IMR-90 (cell line): Measurements from ENCODE around the gene HOXD8. TPM values are rescaled to one million over a fixed set of nuclear protein-coding genes. Genes with fewer than 3 reads are reported as not detected.

Experiments
- ATAC-seq: fragments of 200-7000 bp; cut with Tn5 transposase; 2 replicates; pipeline ENCODE4 v1.9.1; 2020; ENCODE audit warnings: low read depth, mild to moderate bottlenecking, moderate library complexity
- BruUV-seq: library from RNA; stranded (reverse); fragments of 400-500 nt; replicated peaks from 2 replicates; lab custom pipeline; 2021; lab: Mats Ljungman, UMichigan
- CTCF ChIA-PET: fragments of 300-600 bp; formaldehyde crosslinking; extraction: SDS; loops from one replicate; lab custom pipeline; 2021; ENCODE audit warnings: antibody characterized with exemption; lab: Yijun Ruan, JAX
- POLR2A ChIA-PET: fragments of 300-600 bp; sonication (Branson Sonifier 250); formaldehyde crosslinking; loops from one replicate; lab custom pipeline; 2022; ENCODE audit warnings: antibody characterized with exemption; ENCODE audit not compliant: unreplicated experiment; lab: Charles Lee
- DNase-seq: peaks from one replicate; pipeline ENCODE4 v3.0.0; 2013
- H2AFZ ChIP-seq: replicated peaks from 2 replicates; pipeline ENCODE3; 2013; ENCODE audit warnings: low read length, mild to moderate bottlenecking; ENCODE audit not compliant: poor library complexity
- H2AK5ac ChIP-seq: 2 replicates; pipeline ENCODE4 v1.6.1; 2013; ENCODE audit warnings: low read depth, low read length, inconsistent platforms
- H2AK9ac ChIP-seq: replicated peaks from 2 replicates; pipeline ENCODE3; 2013; ENCODE audit warnings: mild to moderate bottlenecking, low read depth, low read length, moderate library complexity; ENCODE audit not compliant: poor library complexity
- H2BK120ac ChIP-seq: 2 replicates; pipeline ENCODE4 v1.6.1; 2013; ENCODE audit warnings: low read depth, low read length, inconsistent platforms
- H2BK15ac ChIP-seq: 3 replicates; pipeline ENCODE4 v1.6.1; 2013; ENCODE audit warnings: low read depth, low read length, inconsistent platforms
- H2BK20ac ChIP-seq: 2 replicates; pipeline ENCODE4 v1.6.1; 2013; ENCODE audit warnings: low read depth, mild to moderate bottlenecking, inconsistent platforms, low read length, moderate library complexity
- H2BK5ac ChIP-seq: 2 replicates; pipeline ENCODE4 v1.6.1; 2013; ENCODE audit warnings: mild to moderate bottlenecking, low read depth, low read length, inconsistent platforms; ENCODE audit not compliant: poor library complexity, severe bottlenecking
- H3K14ac ChIP-seq: replicated peaks from 2 replicates; pipeline ENCODE4 v1.6.1; 2013; ENCODE audit warnings: low read depth, low read length, inconsistent platforms
- H3K18ac ChIP-seq: 2 replicates; pipeline ENCODE4 v1.6.1; 2013; ENCODE audit warnings: low read depth, low read length, control low read depth
- H3K23ac ChIP-seq: 2 replicates; pipeline ENCODE4 v1.6.1; 2013; ENCODE audit warnings: low read depth, low read length, inconsistent platforms
- H3K27ac ChIP-seq: 2 replicates; pipeline ENCODE4 v1.5.1; 2013; ENCODE audit warnings: mild to moderate bottlenecking, control low read depth, low read length; ENCODE audit not compliant: insufficient read depth
- H3K27me3 ChIP-seq: 2 replicates; pipeline ENCODE4 v1.6.1; 2013; ENCODE audit warnings: low read length; ENCODE audit not compliant: control insufficient read depth, insufficient read depth
- H3K36me3 ChIP-seq: 2 replicates; pipeline ENCODE4 v1.6.1; 2013; ENCODE audit warnings: low read length, mixed read lengths; ENCODE audit not compliant: control insufficient read depth, insufficient read depth
- H3K4ac ChIP-seq: 2 replicates; pipeline ENCODE4 v1.6.1; 2013; ENCODE audit warnings: low read depth, low read length, inconsistent platforms
- H3K4me1 ChIP-seq: 2 replicates; pipeline ENCODE4 v1.6.1; 2013; ENCODE audit warnings: low read length, mixed read lengths; ENCODE audit not compliant: control insufficient read depth, insufficient read depth
- H3K4me2 ChIP-seq: 2 replicates; pipeline ENCODE4 v1.6.1; 2013; ENCODE audit warnings: low read depth, mild to moderate bottlenecking, control low read depth, low read length, moderate library complexity
- H3K4me3 ChIP-seq: 2 replicates; pipeline ENCODE4 v1.5.1; 2013; ENCODE audit warnings: low read depth, mild to moderate bottlenecking, control low read depth, low read length, moderate library complexity; ENCODE audit not compliant: insufficient read depth
- H3K56ac ChIP-seq: 2 replicates; pipeline ENCODE4 v1.6.1; 2013; ENCODE audit warnings: low read length, inconsistent platforms; ENCODE audit not compliant: insufficient read depth; ENCODE audit errors: extremely low read depth
- H3K79me1 ChIP-seq, 2 experiments: 2 replicates each; pipeline ENCODE4 v1.6.1; 2013; ENCODE audit warnings: low read length in 2 of 2, inconsistent platforms in 1 of 2, low read depth in 1 of 2
- H3K9ac ChIP-seq: 2 replicates; pipeline ENCODE4 v1.6.1; 2013; ENCODE audit warnings: low read depth, low read length, control low read depth
- H3K9me1 ChIP-seq: 2 replicates; pipeline ENCODE4 v1.6.1; 2013; ENCODE audit warnings: low read length, inconsistent platforms; ENCODE audit not compliant: insufficient read depth
- H3K9me3 ChIP-seq: 2 replicates; pipeline ENCODE4 v1.6.1; 2013; ENCODE audit warnings: low read length; ENCODE audit not compliant: control insufficient read depth, insufficient read depth
- H4K20me1 ChIP-seq: 2 replicates; pipeline ENCODE4 v1.6.1; 2013; ENCODE audit warnings: low read length, inconsistent platforms; ENCODE audit not compliant: insufficient read depth
- H4K5ac ChIP-seq: 2 replicates; pipeline ENCODE4 v1.6.1; 2013; ENCODE audit warnings: mild to moderate bottlenecking, low read depth, low read length, control low read depth
- H4K8ac ChIP-seq, 2 experiments: 2 replicates each; pipeline ENCODE4 v1.6.1; 2013; ENCODE audit warnings: low read depth in 2 of 2, low read length in 2 of 2, control low read depth in 1 of 2, inconsistent platforms in 1 of 2
- H4K91ac ChIP-seq: 2 replicates; pipeline ENCODE4 v1.6.1; 2013; ENCODE audit warnings: low read depth, low read length, inconsistent platforms; ENCODE audit not compliant: insufficient read depth
- CEBPB ChIP-seq: IDR thresholded peaks from 2 replicates; pipeline ENCODE4 v1.6.1; 2012; ENCODE audit warnings: low read depth, low read length, improper control_type of control experiment
- CHD1 ChIP-seq: IDR thresholded peaks from 2 replicates; pipeline ENCODE4 v1.6.1; 2012; ENCODE audit warnings: low read depth, low read length, improper control_type of control experiment
- FOS ChIP-seq: fragments of 150-350 bp; IDR thresholded peaks from 2 replicates; pipeline ENCODE4 v1.6.1; 2016; ENCODE audit warnings: low read depth, low read length
- MAFK ChIP-seq: IDR thresholded peaks from 2 replicates; pipeline ENCODE4 v1.6.1; 2012; ENCODE audit warnings: low read depth, low read length, improper control_type of control experiment
- MAZ ChIP-seq: IDR thresholded peaks from 2 replicates; pipeline ENCODE4 v1.6.1; 2012; ENCODE audit warnings: low read depth, mild to moderate bottlenecking, low read length, improper control_type of control experiment, moderate library complexity, borderline replicate concordance
- MXI1 ChIP-seq: IDR thresholded peaks from 2 replicates; pipeline ENCODE4 v1.6.1; 2012; ENCODE audit warnings: low read depth, mild to moderate bottlenecking, low read length, moderate library complexity, borderline replicate concordance
- NFE2L2 ChIP-seq: fragments of 150-350 bp; IDR thresholded peaks from 2 replicates; pipeline ENCODE4 v1.6.1; 2016; ENCODE audit warnings: low read depth, mild to moderate bottlenecking, low read length
- POLR2A ChIP-seq: IDR thresholded peaks from 2 replicates; pipeline ENCODE4 v1.6.1; 2012; ENCODE audit warnings: mild to moderate bottlenecking, low read depth, low read length
- RAD21 ChIP-seq: IDR thresholded peaks from 2 replicates; pipeline ENCODE4 v1.6.1; 2012; ENCODE audit warnings: low read length, improper control_type of control experiment
- RCOR1 ChIP-seq: IDR thresholded peaks from 2 replicates; pipeline ENCODE4 v1.6.1; 2012; ENCODE audit warnings: mild to moderate bottlenecking, low read length, improper control_type of control experiment; ENCODE audit not compliant: insufficient replicate concordance
- RFX5 ChIP-seq: IDR thresholded peaks from 2 replicates; pipeline ENCODE4 v1.8.0; 2012; ENCODE audit warnings: low read depth, mild to moderate bottlenecking, low read length, moderate library complexity
- SMC3 ChIP-seq: fragments of 150-350 bp; IDR thresholded peaks from 2 replicates; pipeline ENCODE4 v1.6.1; 2016; ENCODE audit warnings: low read depth, mild to moderate bottlenecking, antibody characterized with exemption, low read length, moderate library complexity
- WGBS, 2 experiments: methylation state at CpG; one replicate each; pipeline versions ENCODE4 v1.1.5 to v1.1.7; 2013; ENCODE audit warnings: missing lambda C conversion rate in 2 of 2; ENCODE audit not compliant: insufficient read length in 1 of 2; ENCODE audit errors: extremely low coverage in 2 of 2; 5-methylcytosine and 5-hydroxymethylcytosine counted together
- dilution Hi-C: fragments of 300-500 bp; cut with HindIII; formaldehyde crosslinking; loops from one replicate; pipeline ENCODE4 v1.14.3; 2018; ENCODE audit warnings: low sequenced_read_pairs; ENCODE audit not compliant: unreplicated experiment
- in situ Hi-C: fragments of 300-500 bp; cut with MboI; formaldehyde crosslinking; loops from 3 replicates; pipeline ENCODE4 v1.14.3; 2019; ENCODE audit warnings: low sequenced_read_pairs, inconsistent platforms, mixed read lengths
- intact Hi-C: fragments of 100-400 bp; cut with micrococcal nuclease; formaldehyde crosslinking; loops from 2 replicates; pipeline ENCODE4 v1.10.0; 2022
- polyA plus RNA-seq, 3 experiments: library from polyadenylated mRNA; depleted of rRNA; stranded (reverse); fragments of >200 nt; gene quantifications; 2 replicates each; pipeline ENCODE4 v1.2.3, GENCODE V29; 2012; ENCODE audit warnings: low replicate concordance in 1 of 3
- total RNA-seq: library from RNA; depleted of rRNA; stranded (reverse); fragments of >200 nt; gene quantifications from 2 replicates; pipeline ENCODE4 v1.2.3, GENCODE V29; 2012
- TF ChIP-seq, protein P1 (sequence below): fragments of 150-350 bp; IDR thresholded peaks from 2 replicates; pipeline ENCODE4 v1.6.1; 2017; ENCODE audit warnings: mild to moderate bottlenecking, antibody characterized with exemption, low read length, low read depth
- TF ChIP-seq, protein P2 (sequence below): conservative IDR thresholded peaks from 2 replicates; pipeline ENCODE4 v1.5.1; 2012; ENCODE audit warnings: mild to moderate bottlenecking, low read depth, low read length, improper control_type of control experiment

Gene HOXD8
- total and polyA plus RNA-seq, 2 of the 4 experiments (the other 2 are of a cell fraction): not detected

DNA sequence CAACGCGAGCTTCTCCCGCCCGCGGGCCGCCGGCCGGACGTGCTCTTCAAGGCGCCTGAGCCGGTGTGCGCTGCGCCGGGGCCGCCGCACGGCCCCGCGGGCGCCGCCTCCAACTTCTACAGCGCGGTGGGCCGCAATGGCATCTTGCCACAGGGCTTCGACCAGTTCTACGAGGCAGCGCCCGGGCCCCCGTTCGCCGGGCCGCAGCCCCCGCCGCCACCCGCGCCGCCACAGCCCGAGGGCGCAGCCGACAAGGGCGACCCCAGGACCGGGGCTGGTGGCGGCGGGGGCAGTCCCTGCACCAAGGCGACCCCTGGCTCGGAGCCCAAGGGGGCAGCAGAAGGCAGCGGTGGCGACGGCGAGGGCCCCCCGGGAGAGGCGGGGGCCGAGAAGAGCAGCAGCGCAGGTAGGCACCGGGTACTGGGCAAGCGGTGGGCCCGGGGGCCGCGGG is 21.7 kb upstream of the HOXD8 start:
- Histone ChIP-seq H2AFZ (no peak overlapping the region), H3K9me1 (no peaks in the 10 kb centered on the region), H3K4me1 (no peaks in the 10 kb centered on the region), H3K79me1 (no peaks in the 10 kb centered on the region), H3K9me3 (peaks cover 5% of the 10 kb centered on the region), H4K91ac (no peak overlapping the region), H2BK5ac (no peak overlapping the region), H2BK15ac (no peak overlapping the region), H3K27me3 (peaks cover 93% of the 10 kb centered on the region), H3K23ac (no peak overlapping the region), H3K18ac (no peak overlapping the region), H4K5ac (no peak overlapping the region), H3K56ac (no peak overlapping the region), H2BK20ac (no peak overlapping the region), H3K9ac (no peak overlapping the region), H3K36me3 (no peaks in the 10 kb centered on the region), H4K20me1 (no peaks in the 10 kb centered on the region), H3K14ac (no peak overlapping the region), H3K27ac (no peak overlapping the region), H3K4ac (no peak overlapping the region), H2AK5ac (no peak overlapping the region), H2BK120ac (no peak overlapping the region), H3K4me3 (no peak overlapping the region), H2AK9ac (no peak overlapping the region), H4K8ac (no peak overlapping the region), H3K4me2 (no peak overlapping the region)
- POLR2A ChIA-PET: no interaction called here
- ATAC-seq: no peak
- no TSS peak for BruUV-seq
- CTCF ChIA-PET: no interaction called here
- intact Hi-C loops: no loop called here
- in situ Hi-C loops: no loop called here
- no peak for DNase-seq
- TF ChIP-seq, protein P1, sequence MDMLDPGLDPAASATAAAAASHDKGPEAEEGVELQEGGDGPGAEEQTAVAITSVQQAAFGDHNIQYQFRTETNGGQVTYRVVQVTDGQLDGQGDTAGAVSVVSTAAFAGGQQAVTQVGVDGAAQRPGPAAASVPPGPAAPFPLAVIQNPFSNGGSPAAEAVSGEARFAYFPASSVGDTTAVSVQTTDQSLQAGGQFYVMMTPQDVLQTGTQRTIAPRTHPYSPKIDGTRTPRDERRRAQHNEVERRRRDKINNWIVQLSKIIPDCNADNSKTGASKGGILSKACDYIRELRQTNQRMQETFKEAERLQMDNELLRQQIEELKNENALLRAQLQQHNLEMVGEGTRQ: no peak
- TF ChIP-seq MAZ (no peak), CEBPB (no peak), POLR2A (no peak), NFE2L2 (no peak), RFX5 (no peak), FOS (no peak), MXI1 (no peak), SMC3 (no peak), CHD1 (no peak), RAD21 (no peak), MAFK (no peak), RCOR1 (no peak)
- TF ChIP-seq, protein P2, sequence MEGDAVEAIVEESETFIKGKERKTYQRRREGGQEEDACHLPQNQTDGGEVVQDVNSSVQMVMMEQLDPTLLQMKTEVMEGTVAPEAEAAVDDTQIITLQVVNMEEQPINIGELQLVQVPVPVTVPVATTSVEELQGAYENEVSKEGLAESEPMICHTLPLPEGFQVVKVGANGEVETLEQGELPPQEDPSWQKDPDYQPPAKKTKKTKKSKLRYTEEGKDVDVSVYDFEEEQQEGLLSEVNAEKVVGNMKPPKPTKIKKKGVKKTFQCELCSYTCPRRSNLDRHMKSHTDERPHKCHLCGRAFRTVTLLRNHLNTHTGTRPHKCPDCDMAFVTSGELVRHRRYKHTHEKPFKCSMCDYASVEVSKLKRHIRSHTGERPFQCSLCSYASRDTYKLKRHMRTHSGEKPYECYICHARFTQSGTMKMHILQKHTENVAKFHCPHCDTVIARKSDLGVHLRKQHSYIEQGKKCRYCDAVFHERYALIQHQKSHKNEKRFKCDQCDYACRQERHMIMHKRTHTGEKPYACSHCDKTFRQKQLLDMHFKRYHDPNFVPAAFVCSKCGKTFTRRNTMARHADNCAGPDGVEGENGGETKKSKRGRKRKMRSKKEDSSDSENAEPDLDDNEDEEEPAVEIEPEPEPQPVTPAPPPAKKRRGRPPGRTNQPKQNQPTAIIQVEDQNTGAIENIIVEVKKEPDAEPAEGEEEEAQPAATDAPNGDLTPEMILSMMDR: no peak
- dilution Hi-C loops: no loop called here
- WGBS, 2 experiments: 3% methylated on average over 29 of the region's 59 CpGs; no CpG with 5 or more reads in 1 of the 2 experiments
